NCI-H524 treated with DMSO at 0.1 percent for 48 hours (cell line): ENCODE measurements around the gene TTC38.
A peak's percentile ranks its signal among the peaks of the same experiment; 100 is the strongest.
"Not testable (repeated sequence)": the region's sequence is repeated elsewhere in the genome, so short reads cannot be mapped to it uniquely, and the experiment has no call there.

Source experiments
- DNase-seq: peaks from one replicate; lab custom pipeline; 2025; lab: John Stamatoyannopoulos, UW

TTC38 gene

GRCh38 chr22:46296257-46297150 lies 28.7 kb downstream of the TTC38 start, which contains the start of gene GTSE1:
TSS of gene GTSE1 (plus strand) at chr22:46296870. CDS start at chr22:46297401, 531 bp downstream.
- DNase-seq: peak; percentile 92

- no peak for DNase-seq
Observed at GRCh38 chr22:46297151-46297812, 29.5 kb downstream of the TTC38 start.

GRCh38 chr22:46299101-46299500 lies 31.3 kb downstream of the TTC38 start:
- DNase-seq: no peak

- DNase-seq: no peak
Observed at GRCh38 chr22:46300491-46300890, 32.7 kb downstream of the TTC38 start.

GRCh38 chr22:46303347-46303965 lies 35.6 kb downstream of the TTC38 start:
- no peak for DNase-seq

- no peak for DNase-seq
Observed at GRCh38 chr22:46308283-46308988, 40.6 kb downstream of the TTC38 start.

GRCh38 chr22:46309526-46310085 lies 41.8 kb downstream of the TTC38 start:
- DNase-seq: no peak

GRCh38 chr22:46312056-46312455 lies 44.2 kb downstream of the TTC38 start:
- no peak for DNase-seq

- DNase-seq: not testable (repeated sequence)
Observed at GRCh38 chr22:46312848-46313247, 45.0 kb downstream of the TTC38 start.

GRCh38 chr22:46315976-46316375 lies 48.2 kb downstream of the TTC38 start:
- no peak for DNase-seq

- no peak for DNase-seq
Observed at GRCh38 chr22:46317646-46318045, 49.8 kb downstream of the TTC38 start.

- no peak for DNase-seq
Observed at GRCh38 chr22:46318576-46318975, 50.8 kb downstream of the TTC38 start.

GRCh38 chr22:46319319-46319718 lies 51.5 kb downstream of the TTC38 start:
- DNase-seq: no peak

- DNase-seq: no peak
Observed at GRCh38 chr22:46320166-46320710, 52.4 kb downstream of the TTC38 start.

GRCh38 chr22:46320716-46321386 lies 53.0 kb downstream of the TTC38 start:
- no peak for DNase-seq

GRCh38 chr22:46322711-46323110 lies 54.9 kb downstream of the TTC38 start:
- DNase-seq: no peak

- DNase-seq: no peak
Observed at GRCh38 chr22:46323162-46323561, 55.4 kb downstream of the TTC38 start.

- DNase-seq: no peak
Observed at GRCh38 chr22:46326066-46326680, 58.4 kb downstream of the TTC38 start.

- DNase-seq: no peak
Observed at GRCh38 chr22:46327691-46328465, 60.1 kb downstream of the TTC38 start.

- no peak for DNase-seq
Observed at GRCh38 chr22:46328797-46329196, 61.0 kb downstream of the TTC38 start.
